SKM-1 (cell line): ENCODE results near the gene TBPL2.
"Not testable (repeated sequence)": the region's sequence is repeated elsewhere in the genome, so short reads cannot be mapped to it uniquely, and the experiment has no call there.

Experiments used
- DNase-seq: peaks from one replicate; lab custom pipeline; 2025; ENCODE audit not compliant: unreplicated experiment; lab: John Stamatoyannopoulos, UW

Gene TBPL2

DNA sequence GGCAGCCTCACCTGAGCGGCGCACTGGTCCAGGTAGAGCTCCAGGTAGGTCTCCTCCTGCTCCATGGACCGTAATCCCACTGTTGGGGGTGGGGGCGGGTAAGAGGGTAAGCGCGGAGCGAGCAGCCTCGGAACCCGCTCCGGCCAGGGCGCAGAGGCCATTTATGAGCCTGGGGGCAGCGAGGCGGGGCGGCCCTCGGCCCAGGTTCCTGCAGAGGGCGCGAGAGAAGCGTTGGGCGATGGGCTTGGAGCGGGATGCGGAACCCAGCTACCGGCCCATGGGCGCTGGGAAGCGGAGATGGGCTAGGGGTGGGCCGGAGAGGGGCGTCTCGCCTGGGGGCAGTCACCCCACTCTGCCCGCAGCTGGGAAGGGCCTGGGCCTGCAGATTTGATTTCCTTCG is at the start of gene TBPL2:
Gene TBPL2, minus strand, starts transcription at position 232 of the 400 bp plus-strand sequence. Its CDS starts 167 bp downstream, at position 65.
- DNase-seq: no peak

DNA sequence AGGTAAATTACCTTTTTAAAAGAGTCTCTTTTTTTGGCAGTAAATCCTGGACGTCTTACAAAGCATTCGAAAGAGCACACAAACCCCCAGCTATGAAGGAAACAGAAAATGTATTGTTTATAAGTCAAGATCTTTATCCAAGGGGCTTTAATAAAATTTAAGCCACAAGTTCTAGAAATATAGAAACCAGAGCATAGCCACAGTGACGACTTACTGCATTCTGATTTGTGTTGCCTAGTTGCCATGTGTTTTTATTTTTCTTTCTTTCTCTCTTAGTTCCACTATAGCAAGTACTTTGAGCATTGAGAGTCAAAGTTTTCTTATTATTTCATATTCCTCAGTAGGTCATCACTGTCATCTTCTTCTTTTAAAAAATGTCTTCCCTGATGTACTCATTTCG is 47.8 kb upstream of the TBPL2 start:
- DNase-seq: no peak

DNA sequence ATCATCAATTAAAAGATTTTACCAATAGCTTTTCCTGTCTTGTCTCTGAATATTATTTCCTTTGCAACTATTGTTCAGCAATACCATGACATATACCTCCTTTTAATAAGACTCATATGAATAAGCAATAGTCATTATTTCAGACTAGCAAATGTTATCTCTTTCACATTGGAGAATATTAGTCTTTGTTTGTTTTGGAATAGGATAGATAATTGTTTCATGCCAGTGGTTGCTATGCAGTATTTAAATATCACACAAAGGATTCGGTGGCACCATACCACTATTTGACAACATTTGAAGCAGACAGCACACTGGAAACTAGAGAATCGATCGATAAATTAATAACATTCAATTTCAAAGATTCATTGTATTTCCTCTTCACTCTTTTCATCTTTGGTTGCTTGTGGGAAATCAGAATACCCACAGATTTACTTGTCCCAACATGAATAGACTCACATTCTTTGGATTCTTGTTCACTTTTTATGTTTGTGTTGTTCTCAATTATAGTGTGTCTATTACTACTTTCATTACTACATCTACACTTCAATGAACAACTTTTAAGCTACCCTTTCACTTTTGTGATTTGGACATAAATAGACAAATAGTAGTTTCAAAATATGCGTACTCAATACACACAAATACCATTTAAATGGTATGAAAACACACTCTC is 42.7 kb upstream of the TBPL2 start:
- no peak for DNase-seq

DNA sequence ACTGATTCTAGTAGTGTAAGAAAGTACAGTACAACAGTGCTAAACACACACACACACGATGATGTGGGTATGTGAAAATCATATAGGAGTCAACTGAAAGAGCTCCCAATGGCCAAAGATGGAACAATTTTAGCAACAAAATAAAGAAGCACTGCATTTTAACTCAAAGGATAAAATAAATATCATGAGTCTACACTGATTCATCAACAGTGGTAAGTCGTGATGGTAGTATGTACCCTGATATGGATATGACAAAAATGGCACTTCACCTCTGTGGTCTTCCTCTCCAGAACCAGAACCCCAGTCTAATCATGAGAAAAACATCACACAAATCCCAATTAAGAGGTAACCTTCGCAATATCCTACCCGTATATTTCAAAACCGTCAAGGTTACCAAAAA is 41.4 kb upstream of the TBPL2 start:
- no peak for DNase-seq

DNA sequence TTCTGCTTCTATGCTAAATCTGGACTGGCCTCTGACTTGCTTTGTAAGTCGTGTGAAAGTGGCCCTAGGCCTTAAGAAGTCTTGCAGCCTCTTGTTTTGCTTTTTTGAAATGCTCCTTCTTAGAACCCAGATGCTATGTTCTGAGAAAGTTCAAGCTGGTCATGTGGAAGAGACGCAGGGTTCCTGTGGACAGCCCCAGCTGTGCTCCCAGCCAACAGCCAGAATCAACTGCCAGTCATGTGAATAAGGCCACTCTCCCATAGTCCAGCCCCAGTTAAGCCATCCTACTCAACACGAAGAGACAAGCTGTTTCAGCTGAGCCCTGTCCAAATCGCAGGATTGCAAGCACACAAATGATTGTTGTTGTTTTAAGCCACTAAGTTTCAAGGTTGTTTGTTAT is 37.3 kb upstream of the TBPL2 start:
- no peak for DNase-seq

DNA sequence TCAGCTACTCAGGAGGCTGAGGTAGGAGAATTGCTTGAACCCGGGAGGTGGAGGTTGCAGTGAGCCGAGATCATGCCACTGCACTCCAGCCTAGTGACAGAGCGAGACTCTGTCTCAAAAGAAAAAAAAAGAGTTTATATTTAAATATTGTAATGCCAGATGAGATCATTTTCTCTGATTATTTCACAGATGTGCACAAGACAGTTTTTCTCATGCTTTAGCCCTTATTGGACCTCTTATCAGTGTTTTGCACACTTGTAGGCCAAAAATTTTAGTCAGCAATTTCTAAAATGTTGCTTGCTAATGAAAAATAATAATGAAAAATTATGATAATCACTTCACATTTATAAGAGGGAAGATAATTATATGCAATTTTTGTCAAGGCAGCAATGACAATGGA is 36.0 kb upstream of the TBPL2 start:
- DNase-seq: not testable (repeated sequence)

DNA sequence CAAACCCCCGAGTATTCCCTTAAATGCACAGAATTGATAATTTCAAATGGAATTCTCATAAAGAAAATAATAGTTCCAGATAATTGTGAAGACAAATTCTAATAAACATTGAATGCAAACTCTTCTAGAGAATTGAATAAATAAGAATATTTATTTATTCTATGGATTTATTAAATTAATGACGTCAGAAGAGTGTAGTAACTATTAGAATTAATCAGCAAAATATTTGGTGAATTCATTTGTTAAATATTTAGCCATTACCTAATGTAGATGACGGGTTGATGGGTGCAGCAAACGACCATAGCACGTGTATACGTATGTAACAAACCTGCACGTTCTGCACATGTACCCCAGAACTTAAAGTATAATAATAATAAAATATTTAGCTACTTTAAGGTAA is 33.4 kb upstream of the TBPL2 start:
- no peak for DNase-seq

DNA sequence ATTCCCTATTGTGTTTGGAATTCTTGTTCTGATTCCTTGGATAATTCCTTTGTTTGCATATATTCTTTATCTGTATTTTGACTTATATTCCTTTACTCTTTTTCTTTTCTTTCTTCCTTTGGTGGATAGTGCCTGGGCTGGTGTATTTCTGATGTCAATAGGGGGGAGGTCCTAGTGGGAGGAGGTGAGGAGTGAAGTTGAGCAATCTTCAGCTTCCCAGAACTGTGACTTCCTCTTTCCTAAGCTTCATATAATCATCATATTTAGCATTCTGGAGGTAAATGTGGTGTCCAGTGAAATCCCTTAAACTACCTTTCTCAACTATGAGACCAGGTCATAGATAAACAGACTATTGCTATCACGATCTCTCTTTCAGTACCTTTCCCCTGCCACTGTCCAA is 29.6 kb upstream of the TBPL2 start:
- no peak for DNase-seq

DNA sequence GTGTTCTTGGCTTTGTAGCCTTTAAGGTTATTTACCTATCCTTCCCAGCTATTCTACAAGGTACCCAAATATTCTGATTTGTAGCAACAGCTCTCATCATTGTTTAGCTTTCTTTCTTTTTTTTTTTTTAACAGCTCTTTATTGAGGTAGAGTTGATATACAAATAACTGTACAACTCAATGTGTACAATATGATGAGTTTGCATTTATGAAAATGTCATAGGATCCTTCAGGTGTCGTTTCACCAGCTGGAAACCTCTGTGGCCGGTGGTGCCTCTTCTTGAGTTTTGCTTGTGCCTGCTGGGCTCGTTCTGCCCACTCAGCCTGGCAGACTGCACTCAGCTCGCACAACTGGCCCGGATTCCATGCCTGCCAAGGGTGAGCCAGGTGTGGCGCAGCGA is 26.9 kb upstream of the TBPL2 start:
- DNase-seq: no peak

DNA sequence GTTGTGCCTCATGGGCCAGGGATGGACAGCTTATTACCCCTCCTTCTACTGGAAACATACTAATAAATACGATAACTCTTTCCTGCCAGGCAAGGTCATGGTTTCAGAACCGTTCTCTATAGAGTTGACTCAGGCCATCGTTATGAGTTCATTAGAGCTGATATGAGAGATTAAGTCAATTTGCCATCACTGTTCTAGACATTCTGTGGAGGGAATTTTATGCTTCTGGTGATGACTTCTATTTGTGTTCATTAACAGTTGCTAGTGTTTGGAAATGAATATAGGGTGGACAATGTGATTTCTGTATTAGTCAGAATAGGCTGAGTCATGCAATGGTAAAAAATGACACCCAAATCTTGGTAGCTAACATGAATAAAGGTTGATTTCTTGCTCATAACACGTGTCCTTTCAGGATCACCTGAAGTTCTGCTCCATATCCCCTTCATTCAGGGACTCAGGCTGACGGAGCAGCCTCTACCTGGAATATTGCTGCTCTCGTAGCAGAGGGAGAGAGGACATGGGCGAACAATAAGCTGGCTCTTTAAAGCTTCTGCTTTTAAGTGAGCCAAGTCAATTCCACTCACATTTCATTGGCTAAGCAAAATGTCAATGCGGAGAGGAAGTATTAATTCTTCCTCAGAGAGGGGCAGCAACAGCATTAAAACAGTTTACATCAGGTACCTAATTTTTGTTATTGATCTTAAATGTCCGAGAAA is 18.5 kb upstream of the TBPL2 start:
- no peak for DNase-seq

DNA sequence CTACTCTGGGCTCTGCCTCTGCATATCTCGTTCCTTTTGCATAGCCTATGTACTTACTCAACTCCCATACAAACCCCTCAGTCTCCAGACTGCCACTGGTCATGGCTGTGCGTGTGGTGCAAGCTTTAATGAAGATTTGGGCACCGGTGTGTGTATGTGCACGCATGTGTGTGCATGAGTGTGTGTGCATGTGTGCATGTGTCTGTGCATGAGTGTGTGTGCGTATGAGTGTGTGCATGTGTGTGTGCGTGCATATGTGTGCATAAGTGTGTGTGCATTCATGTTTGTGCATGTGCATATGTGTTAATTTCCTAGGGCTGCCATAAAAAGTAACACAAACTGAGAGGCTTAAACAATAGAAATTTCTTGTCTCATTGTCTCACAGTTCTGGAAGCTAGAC is 17.1 kb upstream of the TBPL2 start:
- DNase-seq: no peak

DNA sequence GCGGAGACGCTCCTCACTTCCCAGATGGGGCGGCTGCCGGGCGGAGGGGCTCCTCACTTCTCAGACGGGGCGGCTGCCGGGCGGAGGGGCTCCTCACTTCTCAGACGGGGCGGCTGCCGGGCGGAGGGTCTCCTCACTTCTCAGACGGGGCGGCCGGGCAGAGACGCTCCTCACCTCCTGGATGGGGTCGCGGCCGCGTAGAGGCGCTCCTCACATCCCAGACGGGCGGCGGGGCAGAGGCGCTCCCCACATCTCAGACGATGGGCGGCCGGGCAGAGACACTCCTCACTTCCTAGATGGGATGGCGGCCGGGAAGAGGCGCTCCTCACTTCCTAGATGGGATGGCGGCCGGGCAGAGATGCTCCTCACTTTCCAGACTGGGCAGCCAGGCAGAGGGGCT is 16.0 kb upstream of the TBPL2 start:
- not testable (repeated sequence) for DNase-seq

DNA sequence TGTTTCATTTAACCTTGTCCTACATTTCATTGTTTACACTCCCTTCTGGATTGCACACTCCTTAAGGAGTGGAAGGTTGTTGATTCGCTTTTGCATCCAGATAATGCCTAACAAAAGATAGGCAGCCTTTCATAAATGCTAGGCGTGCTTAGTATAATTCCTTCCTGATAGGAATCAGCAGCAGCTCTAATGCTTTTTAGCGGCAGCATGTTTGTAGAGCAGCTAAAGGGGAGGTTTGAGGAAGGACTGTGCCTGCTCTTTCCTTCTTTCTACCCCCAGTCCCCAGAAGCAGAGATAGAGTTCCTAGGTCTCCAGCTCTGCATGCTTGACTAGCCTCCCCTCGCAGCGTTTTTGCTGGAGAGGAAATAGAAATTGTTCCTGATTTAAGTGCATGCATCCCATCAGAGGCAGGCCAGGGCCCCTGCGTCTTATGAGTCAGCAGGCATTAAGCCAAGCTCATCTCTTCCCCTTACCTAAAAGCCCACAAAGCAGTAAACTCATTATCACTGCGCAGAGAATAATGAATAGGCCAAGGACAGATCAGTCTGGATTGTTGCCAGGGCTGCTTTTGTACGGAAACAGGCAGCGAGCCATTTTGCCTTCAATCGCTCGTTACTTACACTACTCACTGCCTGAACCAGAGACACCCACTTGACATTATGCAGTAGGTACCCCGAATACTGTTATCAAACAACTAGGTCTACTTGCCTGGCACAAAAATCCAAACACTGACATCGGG is 14.0 kb upstream of the TBPL2 start:
- DNase-seq: no peak

DNA sequence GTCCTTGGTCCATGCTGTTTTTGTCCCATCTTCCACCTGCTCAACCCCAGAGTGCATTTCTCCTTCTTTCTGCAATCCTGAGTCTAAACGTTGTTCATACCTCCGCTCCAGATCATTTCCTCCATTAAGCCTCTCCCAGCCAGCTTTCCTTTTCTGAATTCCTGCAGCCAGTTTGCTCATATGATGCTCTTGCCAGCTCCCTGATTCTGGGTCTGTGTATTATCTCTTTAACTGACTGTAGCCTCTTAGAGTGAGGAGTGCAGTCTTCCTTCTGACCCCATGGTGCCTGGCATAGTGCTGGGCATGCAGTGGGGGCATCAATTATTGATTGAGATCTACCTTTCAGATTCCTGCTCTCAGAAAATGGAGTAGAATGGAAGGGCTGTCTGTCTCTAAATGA is 11.5 kb upstream of the TBPL2 start:
- no peak for DNase-seq

DNA sequence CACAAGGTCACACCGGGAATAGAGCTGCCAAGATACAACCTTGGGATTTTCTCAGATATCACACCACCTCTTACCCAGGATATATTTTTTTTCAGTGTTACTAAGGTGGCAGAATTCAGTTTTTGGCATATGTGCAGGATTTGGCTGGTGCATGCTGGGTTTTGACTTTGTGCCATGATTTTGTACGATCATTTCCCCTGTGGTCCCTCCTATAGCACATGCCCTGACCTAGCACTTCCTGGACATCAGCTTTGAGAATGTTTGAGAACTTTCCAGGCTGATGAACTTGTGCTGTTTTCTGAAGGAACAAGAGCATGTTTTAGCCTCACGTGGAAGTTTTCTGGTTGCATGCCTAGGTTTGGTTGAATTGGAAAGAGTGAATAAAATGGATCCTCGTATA is 11.0 kb upstream of the TBPL2 start:
- no peak for DNase-seq

DNA sequence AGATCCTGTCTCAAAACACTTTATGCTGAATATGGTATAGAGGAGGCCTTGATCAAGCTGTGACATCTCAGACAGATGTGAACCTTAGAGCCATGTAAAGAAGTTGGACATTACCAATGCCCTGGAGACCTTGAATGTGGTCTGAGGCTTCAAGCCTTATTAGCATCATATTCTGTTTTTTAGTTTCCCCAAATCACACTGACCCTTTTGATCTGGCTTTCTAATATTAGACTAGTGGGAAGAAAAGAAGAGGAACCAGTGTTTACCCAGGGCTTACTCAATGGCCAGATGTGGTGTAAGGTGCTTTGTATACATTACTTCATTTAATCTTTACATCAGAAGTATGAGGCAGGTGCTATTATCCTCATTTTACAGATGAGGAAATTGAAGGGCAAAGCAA is 10.6 kb upstream of the TBPL2 start:
- DNase-seq: no peak

DNA sequence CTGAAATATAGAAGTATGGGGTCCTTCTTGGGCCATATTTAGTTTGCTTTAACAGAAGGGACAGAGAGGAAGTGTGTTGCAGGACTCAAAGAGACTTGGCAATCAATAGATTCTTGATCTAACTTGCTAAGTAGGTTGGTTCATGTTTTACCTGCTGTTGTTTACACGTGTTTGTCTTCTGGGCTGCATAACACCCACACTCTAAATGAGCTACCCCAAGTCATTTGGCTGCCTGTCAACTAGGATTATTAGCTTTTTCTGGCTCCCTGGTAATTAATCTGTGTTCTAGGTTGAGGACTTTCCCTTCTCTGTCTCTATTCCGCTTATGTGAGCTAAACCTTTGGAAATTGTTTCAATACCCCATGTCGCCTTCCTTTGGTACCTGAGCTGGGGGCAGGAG is 10.1 kb upstream of the TBPL2 start:
- no peak for DNase-seq

DNA sequence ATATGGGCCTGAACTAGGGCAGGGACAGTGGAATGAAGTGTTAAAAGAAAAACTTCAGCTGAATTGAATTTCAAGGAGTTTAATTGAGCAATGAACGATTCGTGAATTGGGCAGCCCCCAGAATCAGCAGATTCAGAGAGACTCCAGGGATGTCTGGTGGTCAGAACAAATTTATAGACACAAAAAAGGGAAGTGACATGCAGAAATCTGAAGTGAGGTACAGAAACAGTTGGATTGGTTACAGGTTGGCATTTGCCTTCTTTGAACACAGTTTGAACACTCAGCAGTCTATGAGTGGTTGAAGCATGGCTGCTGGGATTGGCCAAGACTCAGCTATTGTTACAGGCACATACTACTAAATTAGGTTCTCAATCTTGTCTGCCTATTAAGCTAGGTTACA is 9.7 kb upstream of the TBPL2 start:
- DNase-seq: no peak

DNA sequence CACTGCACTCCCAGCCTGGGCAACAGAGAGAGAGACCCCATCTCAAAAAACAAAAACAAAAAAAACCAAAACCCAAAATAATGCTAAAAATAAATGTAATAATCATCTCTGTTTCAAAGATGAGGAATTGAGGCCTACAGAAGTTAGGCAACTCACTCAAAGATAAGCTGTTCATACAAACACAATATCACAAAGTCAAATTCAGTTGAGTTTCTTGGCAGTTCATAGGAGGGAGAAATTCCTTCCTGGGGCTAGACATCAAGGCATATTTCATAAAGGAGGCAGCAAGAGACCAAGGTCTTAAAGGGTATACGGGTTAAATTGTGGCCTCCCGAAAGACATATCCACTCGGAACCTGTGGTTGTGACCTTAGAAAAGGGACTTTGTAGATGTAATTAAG is 8.7 kb upstream of the TBPL2 start:
- DNase-seq: no peak

DNA sequence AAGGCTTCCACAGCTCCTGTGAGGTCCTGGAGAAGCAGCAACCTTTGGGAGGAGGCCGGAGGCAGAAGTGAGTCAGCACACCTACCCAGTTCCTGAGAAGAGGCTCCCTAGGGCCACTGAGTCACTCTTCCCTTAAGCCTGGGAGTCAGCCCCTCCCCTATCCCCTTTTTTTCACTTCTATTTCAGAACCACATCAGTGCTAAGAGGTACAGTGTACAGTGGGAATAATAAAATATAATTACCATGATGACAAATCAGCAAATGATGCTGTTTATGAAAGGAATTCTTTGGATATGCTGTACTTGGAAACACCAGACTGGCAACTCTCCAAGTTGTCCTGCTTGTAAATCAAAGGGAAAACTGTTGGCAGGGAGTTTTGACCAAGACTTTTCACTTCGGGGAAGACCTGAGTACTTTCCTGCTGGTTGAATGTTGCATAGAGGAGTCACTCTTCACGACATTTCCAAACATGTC is 7.8 kb upstream of the TBPL2 start:
- no peak for DNase-seq

DNA sequence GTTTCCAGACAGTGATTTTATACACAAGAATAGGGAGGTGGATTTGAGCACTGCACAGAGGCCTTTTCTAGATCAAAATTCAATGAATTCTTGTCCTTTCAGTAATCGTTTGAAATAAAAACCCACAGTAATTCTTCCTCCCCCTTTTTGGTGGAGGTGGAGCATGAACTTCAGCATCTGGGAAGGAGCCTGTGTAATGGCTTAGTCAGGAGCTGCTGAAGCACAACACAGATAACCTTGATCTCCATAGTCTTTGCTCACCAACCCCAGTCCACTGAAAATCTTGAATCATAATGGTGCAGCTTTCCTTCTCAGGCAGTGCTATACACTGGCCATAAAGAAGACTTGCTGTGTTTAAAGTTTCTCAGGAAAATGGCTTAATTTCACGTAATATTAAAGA is 6.4 kb upstream of the TBPL2 start:
- no peak for DNase-seq

DNA sequence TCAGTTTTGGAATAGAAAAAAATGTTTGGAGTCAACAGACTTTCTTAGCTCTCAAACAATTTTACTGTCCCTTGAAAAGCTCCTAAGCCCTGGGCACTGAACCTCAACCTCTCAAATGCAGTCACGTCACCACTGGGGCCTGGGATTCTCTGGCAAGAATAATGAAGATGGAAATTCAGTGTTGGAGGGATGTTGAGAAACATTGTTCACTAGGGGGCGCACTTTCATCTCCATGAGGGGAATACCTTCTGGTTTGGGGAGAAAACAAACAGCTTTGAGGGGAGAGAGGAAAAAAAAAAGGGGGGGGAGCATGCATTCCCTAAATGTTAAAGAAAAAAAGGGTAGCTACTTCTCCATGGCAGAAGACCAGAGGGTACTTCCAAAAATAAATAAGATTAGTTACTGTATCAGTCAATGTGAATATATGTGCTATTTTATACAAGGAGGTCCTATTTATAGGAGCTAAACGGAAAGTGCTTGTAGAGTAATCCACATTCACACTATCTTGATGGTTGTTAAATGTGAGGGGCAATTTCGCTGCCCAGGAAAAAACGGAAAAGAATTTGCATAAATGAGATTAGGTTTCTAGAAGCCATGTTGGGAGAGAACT is 5.8 kb upstream of the TBPL2 start:
- no peak for DNase-seq
